Frontal cortex (tissue), 4 donors: Measurements from ENCODE around the gene RAP1GAP2. TPM values are rescaled to one million over a fixed set of nuclear protein-coding genes. Genes with fewer than 3 reads are reported as not detected.
"Not testable (repeated sequence)": the region's sequence is repeated elsewhere in the genome, so short reads cannot be mapped to it uniquely, and the experiment has no call there.

Experiments
- DNase-seq, 2 donors: peaks; one replicate each; pipeline ENCODE4 v3.0.0; 2012; ENCODE audit warnings: low spot score in 2 of 2
- FAIRE-seq: peaks from 2 replicates; lab custom pipeline; 2012; peaks lifted over from hg19 to GRCh38; lab: Jason Lieb, UNC
- total RNA-seq: library from RNA; depleted of rRNA; stranded (reverse); fragments of >200 nt; gene quantifications from one replicate; pipeline ENCODE4 v1.2.3, GENCODE V29; 2014
- donor health status: control.
- donor health status: control.
- donor health status: control.

RAP1GAP2 gene
- 25.3 TPM for total RNA-seq

DNA sequence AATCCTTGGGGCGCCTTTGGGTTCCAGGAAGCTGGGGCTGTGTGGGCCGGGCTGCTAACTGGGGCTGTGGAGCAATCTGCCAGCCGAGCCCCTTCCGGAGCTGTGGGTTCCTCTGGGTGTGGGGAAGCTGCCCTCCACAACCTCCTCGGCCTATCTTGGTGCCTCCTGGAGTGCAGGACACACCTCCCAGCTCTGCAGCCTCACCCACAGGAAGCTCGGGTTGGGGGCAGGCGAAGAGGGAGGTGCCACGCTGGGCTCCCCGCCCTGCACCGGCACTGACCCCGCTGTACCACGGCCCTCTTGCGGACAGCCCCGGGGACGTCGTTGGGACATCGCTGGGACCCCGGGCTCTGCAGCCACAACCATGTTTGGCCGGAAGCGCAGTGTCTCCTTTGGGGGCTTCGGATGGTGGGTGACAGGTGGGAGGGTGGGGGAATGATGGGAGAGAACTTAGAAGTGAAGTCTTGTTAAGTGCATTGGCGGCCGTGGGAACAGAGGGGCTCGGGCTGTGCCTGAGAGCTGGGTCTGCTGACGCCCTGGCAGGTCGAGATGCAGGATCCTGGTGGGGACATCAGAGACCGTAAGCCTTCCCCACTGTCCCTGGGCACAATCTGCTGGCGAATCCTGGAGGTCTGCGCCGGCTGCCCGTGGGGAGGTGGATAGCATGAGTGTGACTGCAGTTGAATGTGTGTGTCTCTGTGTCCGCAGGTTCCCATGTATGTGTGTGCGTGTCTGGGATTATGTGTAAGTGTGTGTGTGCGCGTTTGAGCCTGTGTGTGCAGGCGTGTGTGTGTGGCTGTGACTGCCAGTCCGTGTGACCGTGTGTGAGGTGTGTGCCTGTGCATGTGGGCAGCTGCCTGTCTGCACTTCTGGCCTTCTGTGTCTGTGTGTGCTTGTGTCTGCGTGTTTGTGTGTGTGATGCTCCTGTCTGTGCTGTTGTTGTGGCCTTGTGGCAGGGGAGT, at the start of gene RAP1GAP2:
Gene RAP1GAP2, plus strand, starts transcription at position 275 of the 962 bp plus-strand sequence. Its CDS starts 90 bp downstream, at position 365.
- FAIRE-seq (no peak), DNase-seq (no peak)

DNA sequence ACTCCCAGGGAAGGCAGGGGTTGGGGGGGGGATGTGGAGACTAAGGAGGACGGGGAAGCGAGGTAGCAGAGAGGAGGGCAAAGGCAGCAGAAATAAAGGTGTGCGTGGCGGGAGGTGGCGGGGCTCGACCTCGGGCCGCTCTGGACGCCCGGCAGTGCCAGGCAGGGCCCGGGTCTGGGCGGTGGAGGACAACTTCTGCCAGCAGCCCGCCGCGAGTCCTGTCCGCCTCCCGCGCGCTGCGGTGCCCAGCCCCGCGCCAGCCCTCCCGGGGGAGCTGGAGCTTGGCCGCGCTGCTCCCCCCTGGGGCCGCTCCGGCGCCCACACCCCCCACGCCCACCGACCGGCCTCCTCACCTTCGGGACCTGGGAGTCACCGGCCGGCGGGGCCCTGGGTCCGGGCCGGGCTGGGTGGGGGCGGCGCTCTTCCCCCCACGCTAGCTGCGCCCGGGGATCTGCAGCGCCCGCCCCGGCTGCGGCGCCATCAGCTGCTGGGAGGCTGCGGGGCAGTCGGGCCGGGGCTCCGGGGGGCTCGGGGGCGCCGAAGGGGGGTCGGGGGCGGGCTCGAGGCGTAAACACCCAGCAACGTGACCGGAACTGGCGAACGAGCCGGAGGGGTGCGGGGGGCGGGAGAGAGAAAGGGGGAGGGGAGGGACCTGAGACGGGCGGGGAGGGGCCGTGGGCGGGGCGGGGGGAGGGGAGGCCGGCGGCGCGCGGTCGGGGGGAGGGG, 47.0 kb upstream of the RAP1GAP2 start, which contains the start of gene CCDC92B:
Gene CCDC92B, minus strand, starts transcription at position 595 of the 726 bp plus-strand sequence. CDS start 14,507 bp downstream, outside the sequence.
- FAIRE-seq (no peak), DNase-seq (peak in 1 of 2 donors; percentile 42)

DNA sequence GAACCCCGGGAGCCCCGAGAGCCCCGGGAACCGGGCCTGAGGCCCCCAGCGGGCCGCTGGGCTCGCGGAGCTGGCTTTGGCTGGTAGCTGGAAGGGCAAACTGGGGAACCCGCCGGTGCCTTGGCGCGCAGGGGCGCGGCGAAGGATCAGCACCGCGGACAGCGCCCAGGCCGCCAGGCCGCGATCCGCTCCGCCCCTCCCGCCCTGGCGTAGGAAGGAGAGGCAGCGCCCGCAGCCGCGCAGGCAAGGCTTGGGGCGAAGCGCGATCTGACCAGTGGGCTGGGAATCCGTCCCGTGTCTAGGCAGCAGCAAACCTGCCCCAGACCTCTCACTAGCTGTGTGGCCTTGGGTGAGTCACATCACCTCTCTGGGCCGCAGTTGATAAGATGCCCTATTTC, 46.5 kb upstream of the RAP1GAP2 start:
- no peak for FAIRE-seq

DNA sequence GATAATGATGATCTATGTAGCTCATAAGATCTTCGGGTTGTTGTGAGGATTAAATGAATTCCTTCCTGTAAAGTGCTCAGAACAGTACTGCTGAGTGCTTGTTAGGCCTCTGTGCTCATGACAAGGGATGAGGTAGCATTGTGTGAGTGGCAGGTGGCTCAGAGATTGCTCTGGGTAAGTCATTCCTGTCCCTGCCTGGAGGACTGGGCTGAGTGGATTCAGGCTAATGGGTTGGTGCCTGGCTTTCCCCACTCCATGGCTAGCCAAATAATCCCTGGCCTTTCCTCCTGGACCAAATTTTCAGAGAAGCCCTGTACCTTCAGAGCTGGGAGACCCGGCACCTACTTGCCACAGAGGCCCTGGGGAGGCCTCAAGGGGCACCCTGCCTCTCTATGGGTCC, 45.5 kb upstream of the RAP1GAP2 start:
- FAIRE-seq = no peak
- DNase-seq = no peak

More for the DNA sequence above, 46.5 kb upstream of the RAP1GAP2 start:
- DNase-seq = peak; percentile 80 to 81

DNA sequence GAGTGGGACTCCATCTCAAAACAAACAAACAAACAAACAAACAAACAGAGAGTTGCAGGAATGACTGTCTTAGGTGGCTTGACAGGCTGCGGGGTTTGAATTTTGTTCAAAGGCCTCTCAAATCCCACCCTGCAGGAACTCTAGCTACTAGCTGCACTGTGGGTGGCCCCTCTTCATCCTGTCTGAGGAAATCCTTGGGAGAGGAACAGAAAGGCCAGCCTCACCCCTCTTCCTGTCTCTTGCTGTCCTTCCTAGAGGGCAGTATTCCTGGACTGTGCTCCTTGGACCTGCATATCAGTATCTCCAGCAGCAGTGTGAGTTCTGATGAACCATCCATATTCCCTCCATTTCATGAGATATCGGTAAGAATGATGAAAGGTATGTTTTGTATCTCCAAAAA, 44.7 kb upstream of the RAP1GAP2 start:
- DNase-seq (no peak), FAIRE-seq (no peak)

DNA sequence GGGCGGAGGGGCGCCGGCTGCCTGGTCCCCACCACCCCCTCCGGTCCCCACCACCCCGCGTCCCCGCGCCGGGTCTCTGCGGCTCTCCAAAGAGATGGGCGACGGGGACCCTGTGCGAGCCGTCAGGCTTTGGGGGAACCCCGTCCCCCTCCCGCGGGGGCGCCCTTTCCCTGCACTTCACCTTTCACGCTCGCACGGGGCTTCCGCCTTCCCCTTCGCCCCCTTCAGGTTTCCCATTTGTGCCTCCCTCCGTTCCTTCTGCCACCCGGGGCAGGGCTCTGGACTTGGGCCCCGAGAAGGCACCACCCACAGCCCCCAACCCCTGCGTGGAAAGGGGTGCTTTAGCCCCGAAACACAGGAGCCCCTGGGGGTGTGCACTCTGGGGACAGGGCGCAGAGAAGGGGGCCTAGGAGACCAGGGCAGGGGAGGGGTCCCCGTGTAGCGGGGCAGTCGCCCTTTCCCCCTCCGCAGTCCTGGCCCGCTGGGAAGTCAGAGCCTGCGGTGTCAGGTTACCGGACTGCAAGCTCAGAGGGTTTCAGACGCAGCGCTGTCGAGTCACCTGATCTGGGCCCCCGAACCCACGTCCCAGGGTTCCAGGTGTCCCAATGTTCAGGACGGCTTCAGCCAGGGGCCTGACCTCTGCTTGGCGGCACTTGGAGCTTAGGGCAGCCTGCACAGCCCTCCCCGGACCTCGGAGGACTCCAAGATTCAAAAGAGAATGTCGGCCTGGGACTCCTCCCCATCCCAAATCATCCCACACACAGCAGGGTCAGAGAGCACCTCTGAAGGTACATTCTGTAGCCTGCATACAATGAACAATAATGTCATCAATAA, 40.1 kb upstream of the RAP1GAP2 start:
- DNase-seq = no peak
- FAIRE-seq = no peak

DNA sequence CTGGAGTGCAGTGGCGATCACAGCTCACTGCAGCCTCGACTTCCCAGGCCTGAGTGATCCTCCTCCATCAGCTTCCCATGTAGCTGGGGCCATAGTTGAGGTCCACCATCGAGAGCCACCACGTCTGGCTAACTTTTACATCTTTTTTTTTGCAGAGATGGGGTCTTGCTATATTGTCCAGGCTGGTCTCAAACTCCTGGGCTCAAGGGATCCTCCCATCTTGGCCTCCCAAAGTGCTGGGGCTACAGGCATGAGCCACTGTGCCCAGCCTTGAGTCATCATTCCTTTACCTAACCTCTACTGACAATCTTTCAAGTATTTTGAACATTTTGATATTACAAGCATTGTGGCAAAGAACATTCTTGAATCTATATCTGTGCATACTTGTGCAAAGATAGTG, 37.4 kb upstream of the RAP1GAP2 start:
- FAIRE-seq = no peak
- no peak for DNase-seq

DNA sequence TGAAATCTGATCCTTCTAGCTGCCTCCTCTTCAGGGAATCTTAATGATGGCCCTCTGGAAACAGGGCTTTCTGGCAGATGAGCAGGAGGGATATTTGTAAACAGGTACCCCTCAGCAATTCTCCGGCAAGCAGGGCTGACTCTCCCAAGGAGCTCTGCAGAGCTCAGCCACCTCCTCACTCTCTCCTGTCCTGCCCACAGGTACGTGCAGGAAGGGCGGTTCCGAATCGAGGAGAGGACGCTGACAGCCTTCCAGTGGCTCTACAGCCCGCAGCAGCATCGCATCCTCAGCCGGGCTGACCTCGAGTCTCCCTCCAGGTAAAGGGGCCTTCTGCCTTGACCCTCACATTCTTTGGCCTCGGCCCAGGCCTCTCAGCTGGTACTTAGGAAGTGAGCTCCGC, 26.1 kb upstream of the RAP1GAP2 start:
- FAIRE-seq = no peak

DNA sequence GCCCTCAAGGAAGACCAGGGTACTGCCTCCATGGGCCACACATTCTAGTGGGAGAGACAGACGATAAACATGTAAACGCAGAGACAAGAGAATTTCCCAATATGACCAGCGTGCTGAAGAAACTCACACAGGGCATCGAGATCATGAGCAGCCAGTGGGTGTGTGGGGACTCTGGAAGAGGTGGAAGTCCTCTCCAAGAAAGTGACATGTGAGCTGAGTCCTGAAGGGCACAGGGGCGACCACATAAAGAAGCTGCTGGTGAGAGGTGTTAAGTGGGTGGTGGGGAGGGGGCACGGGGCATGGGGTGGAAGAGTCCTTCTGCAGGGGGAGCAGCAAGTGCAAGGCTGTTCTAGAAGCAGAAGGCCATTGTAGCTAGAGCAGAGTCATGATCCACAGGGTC, 21.0 kb upstream of the RAP1GAP2 start:
- no peak for FAIRE-seq
- no peak for DNase-seq

More for the DNA sequence above, 26.1 kb upstream of the RAP1GAP2 start:
- no peak for DNase-seq

DNA sequence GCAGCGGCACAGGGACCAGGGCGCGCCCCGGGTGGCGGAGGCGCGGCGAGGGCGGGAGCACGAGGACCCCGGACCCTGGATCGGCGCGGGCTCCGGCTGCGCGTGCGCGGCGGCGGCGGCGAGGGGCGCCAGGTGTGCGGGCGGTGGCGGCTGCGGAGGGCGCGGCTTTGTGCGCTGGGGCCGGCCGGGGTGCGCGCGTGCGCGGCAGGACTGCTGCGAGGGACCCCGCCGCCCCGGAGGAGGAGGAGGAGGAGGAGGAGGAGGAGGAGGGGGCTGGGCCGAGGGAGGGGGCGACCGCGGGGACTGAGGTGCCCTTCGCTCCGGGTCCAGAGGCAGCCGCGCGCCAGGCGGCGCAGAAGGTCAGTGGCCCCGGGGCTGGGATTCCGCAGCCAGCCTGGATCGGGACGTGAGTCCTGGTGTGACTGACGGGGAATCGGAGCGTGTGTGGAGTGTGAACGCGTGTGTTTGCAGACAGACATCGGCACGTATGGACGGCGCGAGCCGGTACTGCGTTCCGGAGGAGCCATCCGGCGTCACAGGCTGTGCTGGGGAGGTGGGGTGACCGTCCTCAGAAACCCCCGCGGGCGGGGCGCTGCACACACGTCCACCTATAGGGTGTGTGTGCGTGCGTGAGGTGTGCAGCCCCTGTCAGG, 19.5 kb upstream of the RAP1GAP2 start:
- FAIRE-seq = no peak
- DNase-seq = no peak

DNA sequence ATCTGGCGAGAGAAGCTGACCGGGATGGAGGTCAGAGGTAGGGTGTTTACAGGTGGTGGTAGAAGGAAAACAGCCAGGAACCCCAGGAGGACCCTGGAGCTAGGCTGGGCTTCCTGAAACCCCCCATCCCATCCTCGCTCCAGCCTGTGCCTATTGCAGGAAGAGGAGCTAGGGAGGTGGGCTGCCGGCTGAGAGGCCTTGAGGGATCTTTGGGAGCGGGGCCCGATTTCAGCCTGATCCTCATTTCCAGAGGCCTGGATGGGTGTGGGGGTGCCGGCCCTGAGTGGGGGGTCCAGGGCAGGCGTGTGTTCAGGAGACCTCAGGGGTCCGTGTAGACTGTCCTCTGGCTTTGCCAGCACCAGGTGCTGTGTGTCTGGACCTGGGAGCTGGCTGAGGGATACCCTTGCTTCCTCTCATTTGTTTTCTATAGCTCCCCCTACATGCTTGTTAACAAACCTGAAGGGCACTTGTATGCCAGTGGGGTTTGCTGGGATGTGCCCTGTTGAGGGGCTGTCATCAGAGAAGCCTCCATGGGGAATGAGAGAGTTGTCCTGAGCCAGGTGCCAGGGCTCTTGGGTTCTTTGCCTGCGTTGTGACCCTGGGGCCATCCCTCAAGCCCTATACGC, 18.9 kb upstream of the RAP1GAP2 start:
- FAIRE-seq (no peak), DNase-seq (no peak)

DNA sequence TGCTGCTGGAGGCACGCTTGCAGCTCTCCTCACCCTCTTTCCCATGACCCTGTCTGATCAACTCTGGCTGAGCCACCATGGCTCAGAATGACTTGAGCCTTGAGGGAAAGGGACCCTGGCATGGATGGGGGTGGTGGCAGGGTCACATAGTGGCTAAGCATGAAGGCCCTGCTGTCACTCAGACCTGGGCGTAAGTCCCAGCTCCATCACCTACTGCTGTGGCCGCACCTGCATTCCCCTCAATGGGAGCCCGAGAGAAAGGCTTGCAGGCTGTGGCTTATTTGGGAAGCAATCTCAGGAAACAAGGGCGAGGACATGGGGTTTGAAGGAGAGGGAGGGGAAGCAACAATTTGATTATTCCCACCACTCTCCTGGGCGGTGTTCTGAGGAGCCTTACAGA, 17.7 kb upstream of the RAP1GAP2 start:
- FAIRE-seq = no peak

DNA sequence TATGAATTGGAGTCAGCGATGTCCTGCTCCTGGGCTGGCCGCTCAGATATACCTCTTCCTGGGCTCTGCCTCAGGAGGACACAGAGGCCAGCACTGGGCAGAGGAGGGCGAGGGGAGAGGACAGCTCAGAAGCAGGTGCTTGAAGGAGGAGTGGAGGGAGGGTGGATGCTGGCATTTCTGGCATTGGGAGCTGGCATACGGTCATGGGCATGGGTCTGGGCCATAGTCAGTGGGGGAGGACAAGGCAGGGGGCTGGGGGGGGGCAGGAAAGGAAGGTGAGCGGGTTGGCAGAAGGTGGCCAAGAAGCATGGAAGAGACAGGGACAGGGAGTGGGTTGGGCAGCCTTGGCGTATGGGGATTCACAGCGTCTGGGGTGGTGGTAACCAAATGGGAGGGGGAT, 16.7 kb upstream of the RAP1GAP2 start:
- FAIRE-seq (no peak), DNase-seq (no peak)

More for the DNA sequence above, 17.7 kb upstream of the RAP1GAP2 start:
- DNase-seq = no peak

DNA sequence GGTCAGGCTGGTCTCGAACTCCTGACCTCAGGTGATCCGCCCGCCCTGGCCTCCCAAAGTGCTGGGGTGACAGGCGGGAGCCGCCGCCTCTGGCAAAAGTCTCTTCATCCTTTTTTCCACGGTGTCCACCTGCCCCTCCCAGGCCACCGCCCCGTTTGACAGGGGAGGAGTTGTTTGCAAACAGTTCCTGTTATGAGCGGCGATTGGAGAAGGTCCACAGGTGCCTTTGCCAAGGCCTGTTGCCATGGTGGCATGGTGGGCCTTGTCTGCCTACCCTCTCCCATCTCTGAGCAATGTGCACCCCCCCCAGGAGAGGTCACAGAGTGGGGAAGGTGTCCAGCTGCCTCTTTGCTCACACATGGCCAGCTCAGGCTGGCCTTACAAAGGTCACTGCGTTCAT, 16.0 kb upstream of the RAP1GAP2 start:
- no peak for FAIRE-seq
- DNase-seq = no peak

DNA sequence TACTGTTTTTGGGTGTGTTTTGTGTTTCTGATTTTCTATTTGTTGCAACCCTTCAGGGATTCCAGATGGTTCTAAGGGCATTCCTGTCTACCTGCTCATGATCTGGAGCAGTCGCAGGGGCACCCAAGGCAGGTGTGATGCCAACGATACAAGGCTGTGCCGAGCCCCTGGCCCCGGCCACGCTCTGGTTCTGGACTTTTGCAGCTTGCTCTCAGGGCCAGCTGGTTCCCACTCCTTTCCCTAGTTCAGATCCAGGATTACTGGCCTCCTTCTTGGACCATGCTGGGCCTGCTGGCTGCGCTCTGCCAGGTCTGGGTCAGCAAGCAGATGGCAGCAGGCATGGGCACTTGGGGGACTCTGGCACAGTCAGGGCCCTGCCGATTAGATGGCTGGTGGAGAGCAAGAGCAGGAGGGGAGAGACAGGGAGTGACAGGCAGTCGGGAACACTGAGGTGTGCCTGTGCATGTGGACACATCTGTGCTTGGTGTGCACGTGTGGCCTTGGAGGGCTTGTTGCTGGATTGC, 15.2 kb upstream of the RAP1GAP2 start:
- FAIRE-seq (no peak), DNase-seq (no peak)

DNA sequence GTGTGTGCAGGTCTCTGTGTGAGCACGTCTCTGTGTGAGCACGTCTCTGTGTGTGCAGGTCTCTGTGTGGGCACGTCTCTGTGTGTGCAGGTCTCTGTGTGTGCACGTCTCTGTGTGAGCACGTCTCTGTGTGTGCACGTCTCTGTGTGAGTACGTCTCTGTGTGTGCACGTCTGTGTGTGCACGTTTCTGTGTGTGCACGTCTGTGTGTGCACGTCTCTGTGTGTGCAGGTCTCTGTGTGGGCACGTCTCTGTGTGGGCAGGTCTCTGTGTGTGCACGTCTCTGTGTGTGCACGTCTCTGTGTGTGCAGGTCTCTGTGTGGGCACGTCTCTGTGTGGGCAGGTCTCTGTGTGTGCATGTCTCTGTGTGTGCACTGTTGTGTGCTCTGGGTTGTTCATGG, 14.6 kb upstream of the RAP1GAP2 start:
- not testable (repeated sequence) for DNase-seq

DNA sequence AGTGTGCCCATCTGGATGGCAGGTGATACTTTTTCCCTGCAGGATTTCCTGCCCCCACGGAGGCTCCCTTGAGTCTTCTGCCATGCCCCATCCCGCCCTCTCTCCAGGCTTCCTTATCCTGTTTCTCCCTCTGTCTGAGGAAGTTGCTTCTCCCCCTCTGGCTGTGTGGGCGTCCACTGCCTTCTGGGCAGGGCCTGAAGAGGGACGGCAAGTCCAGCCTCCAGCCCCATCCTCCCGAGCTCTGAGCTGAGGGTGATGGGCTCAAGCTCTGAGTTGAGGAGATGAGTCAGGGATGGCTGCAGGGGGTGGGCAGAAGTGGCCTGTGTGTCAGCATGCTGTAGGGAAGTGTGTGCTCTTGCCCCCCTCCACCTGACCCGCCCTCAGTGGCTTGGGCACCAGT, 14.2 kb upstream of the RAP1GAP2 start:
- DNase-seq = no peak
- no peak for FAIRE-seq

More for the DNA sequence above, 14.6 kb upstream of the RAP1GAP2 start:
- not testable (repeated sequence) for FAIRE-seq

DNA sequence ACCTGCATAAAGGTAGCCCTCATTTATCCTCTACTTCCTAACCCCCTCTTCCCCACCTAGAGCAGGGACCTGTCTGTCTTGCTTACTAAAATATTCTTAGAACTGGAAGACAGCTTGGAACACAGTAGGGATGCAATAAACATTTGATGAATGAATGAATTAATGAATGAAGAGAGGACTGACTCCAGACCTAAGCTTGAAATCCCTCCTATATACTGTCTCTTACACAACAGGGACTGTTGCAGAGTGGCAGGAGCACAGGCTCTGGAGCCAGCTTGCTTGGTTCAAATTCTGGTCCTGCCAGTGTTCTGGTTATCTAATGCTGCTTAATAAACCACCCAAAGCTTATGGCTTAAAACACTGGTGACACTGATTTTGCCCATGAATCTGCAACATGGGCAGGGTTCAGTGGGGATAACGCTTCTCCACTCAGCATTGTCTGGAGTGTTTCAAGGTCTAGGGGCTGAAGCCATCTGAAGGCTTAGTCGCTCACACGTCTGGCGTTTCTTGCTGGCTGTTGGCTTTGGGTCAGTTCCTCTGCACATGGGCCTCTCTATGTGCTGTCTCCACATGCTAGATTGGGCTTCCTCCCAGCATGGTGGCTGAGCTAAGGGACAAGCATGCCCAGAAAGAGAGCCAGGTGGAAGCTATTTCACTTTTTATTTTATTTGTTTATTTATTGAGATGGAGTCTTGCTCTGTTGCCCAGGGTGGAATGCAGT, 12.8 kb upstream of the RAP1GAP2 start:
- no peak for DNase-seq
- no peak for FAIRE-seq
